GM13976 (cell line): ENCODE data around the gene FZR1.

Experiments used
- DNase-seq: peaks from one replicate; pipeline ENCODE4 v3.0.0; 2012; ENCODE audit warnings: low spot score
- CTCF ChIP-seq: IDR thresholded peaks from 2 replicates; pipeline ENCODE4 v1.5.1; 2012; ENCODE audit warnings: borderline replicate concordance, mild to moderate bottlenecking; ENCODE audit not compliant: insufficient read depth; ENCODE audit errors: extremely low read depth, missing control alignments, control extremely low read depth
- in situ Hi-C: fragments of 300-500 bp; cut with MboI; formaldehyde crosslinking; loops from one replicate; pipeline ENCODE4 v1.12.0; 2022; ENCODE audit warnings: low sequenced_read_pairs, mixed read lengths, inconsistent platforms; ENCODE audit not compliant: unreplicated experiment

Gene FZR1

GRCh38 chr19:3586127-3586626 lies 80.1 kb downstream of the FZR1 start:
- TF ChIP-seq CTCF: peak; percentile 38
- peak; percentile 81 for DNase-seq
- in situ Hi-C loops: no loop called here

DNA sequence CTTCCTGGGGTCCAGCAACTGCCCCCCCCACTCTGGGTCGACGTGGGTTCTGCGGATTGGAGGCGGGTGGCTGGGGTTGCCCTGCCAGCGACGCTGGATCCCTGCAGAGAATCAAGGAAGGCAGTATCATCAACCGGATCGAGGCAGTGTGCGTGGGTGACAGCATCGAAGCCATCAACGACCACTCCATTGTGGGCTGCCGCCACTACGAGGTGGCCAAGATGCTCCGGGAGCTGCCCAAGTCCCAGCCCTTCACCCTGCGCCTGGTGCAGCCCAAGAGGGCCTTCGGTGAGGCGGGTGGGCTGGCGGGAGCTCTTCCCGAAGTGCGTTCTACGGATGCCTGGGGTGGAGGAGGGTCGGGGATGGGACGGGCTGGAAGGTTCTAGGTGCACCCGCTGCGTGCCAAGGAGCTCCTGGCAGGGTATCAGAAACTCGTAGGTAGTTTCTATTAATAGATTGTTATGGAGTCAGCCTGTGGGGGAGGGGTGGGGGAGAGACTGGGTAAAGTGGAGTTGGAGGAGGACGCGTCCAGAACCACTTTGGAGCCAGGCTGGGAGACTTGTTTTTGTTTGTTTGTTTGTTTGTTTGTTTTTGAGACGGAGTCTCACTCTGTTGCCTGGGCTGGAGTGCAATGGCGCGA lies 80.7 kb downstream of the FZR1 start:
- no peak for TF ChIP-seq CTCF
- in situ Hi-C loops: no loop called here
- no peak for DNase-seq
